ENCODE measurements around the gene HLA-G. TPM values are rescaled to one million over a fixed set of nuclear protein-coding genes. Genes with fewer than 3 reads are reported as not detected.

The HLA-G gene
- total RNA-seq, 1 experiment from 2014 or later = not detected

DNA sequence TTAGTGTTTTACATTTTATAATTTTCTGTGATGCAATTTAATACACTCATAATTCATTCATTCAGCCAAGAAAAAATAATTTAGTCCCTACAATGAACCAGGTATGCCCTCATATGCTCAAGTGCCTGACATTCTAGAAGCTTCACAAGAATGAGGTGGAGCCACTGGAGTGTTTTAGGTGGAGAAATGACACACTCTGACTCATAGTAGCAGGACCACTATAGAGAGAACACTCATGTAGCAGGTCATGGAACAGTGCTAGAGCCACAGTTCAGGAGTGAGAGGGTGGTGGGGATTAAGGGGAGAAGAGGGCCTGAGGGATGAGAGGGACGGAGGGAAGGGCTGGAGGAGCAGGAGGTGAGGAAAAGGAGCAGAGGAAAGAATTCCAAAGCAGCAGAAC is 1.4 kb upstream of the HLA-G start:
- Histone ChIP-seq H3K36me3 (ENCODE audit: control insufficient read depth in 1 of 2, insufficient read depth in 2 of 2, low read length in 2 of 2) (no peaks in the 10 kb centered on the region), H3K9me3 (ENCODE audit: control insufficient read depth in 1 of 2, insufficient read depth in 1 of 2, low read depth in 1 of 2, low read length in 2 of 2) (no peaks in the 10 kb centered on the region), H3K27me3 (ENCODE audit: insufficient read depth, low read length) (no peaks in the 10 kb centered on the region), H3K4me1 (ENCODE audit: control insufficient read depth in 1 of 2, insufficient read depth in 2 of 2, low read length in 2 of 2) (peaks cover 2 to 14% of the 10 kb centered on the region in 2 experiments; a peak in 2 of 4 replicates), H3K9ac (ENCODE audit: low read length) (no peak overlapping the region), H2AFZ (ENCODE audit: low read depth, low read length, poor library complexity, severe bottlenecking) (no peak overlapping the region), H3K27ac (ENCODE audit: low read depth, low read length) (no peak overlapping the region), H3K4me2 (ENCODE audit: low read length) (peak overlapping the region; percentile 20), H3K79me2 (ENCODE audit: insufficient read depth, low read length) (no peaks in the 10 kb centered on the region), H3K9me2 (ENCODE audit: insufficient read depth) (no peaks in the 10 kb centered on the region), H4K20me1 (ENCODE audit: insufficient read depth) (no peaks in the 10 kb centered on the region), H3K4me3 (replicated peaks in 1 of 2; ENCODE audit: low read depth in 1 of 2, low read length in 2 of 2) (no peak overlapping the region)
- intact Hi-C loops (cut with micrococcal nuclease) = no loop called here
- CTCF ChIA-PET = interaction anchor here (0.5 to 1.5 kb wide), 3 partner anchors 8 to 173 kb away, joined by 3 to 4 read pairs (median 3); no protein-coding TSS in a partner anchor
- POLR2A ChIA-PET = no interaction called here
- RAD21 ChIA-PET (ENCODE audit: low non-redundant PET in 1 of 2, low total read pairs in 2 of 2, uncharacterized antibody in 2 of 2, unreplicated experiment in 2 of 2) = no interaction called here
- TF ChIP-seq SRF (IDR thresholded peaks at IDR 0.05; ENCODE audit: low read depth) (no peak; the same call in 1 of the 2 replicates), MAX (IDR thresholded peaks at IDR 0.05) (peak; percentile 47; the same call in 1 of the 2 replicates), FOSL1 (IDR thresholded peaks at IDR 0.05; ENCODE audit: low read depth) (peak; percentile 80), EGR1 (IDR thresholded peaks at IDR 0.05; ENCODE audit: low read depth) (no peak), JUND (IDR thresholded peaks at IDR 0.05) (peak; percentile 48), SP1 (IDR thresholded peaks at IDR 0.05; ENCODE audit: low read depth) (0 out of 2 replicates have a peak, but pooled peaks have one; percentile 23), CBX3 (IDR thresholded peaks at IDR 0.05; ENCODE audit: low read depth) (0 out of 2 replicates have a peak, but pooled peaks have one; percentile 26)
- DNase-seq (ENCODE audit: low read depth, low spot score) (no peak), ATAC-seq (peak; percentile 69)
- BruUV-seq (replicated peaks) = no TSS peak

DNA sequence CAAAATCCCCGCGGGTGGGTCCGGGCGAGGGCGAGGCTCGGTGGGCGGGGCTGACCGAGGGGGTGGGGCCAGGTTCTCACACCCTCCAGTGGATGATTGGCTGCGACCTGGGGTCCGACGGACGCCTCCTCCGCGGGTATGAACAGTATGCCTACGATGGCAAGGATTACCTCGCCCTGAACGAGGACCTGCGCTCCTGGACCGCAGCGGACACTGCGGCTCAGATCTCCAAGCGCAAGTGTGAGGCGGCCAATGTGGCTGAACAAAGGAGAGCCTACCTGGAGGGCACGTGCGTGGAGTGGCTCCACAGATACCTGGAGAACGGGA is 809 bp downstream of the HLA-G start:
- Histone ChIP-seq H3K27me3 (ENCODE audit: insufficient read depth, low read length) (no peaks in the 10 kb centered on the region), H3K9me3 (ENCODE audit: control insufficient read depth in 1 of 2, insufficient read depth in 1 of 2, low read depth in 1 of 2, low read length in 2 of 2) (no peaks in the 10 kb centered on the region), H3K9me2 (ENCODE audit: insufficient read depth) (no peaks in the 10 kb centered on the region), H3K4me2 (ENCODE audit: low read length) (no peak overlapping the region), H3K36me3 (ENCODE audit: control insufficient read depth in 1 of 2, insufficient read depth in 2 of 2, low read length in 2 of 2) (no peaks in the 10 kb centered on the region), H4K20me1 (ENCODE audit: insufficient read depth) (no peaks in the 10 kb centered on the region), H3K79me2 (ENCODE audit: insufficient read depth, low read length) (no peaks in the 10 kb centered on the region), H3K4me1 (ENCODE audit: control insufficient read depth in 1 of 2, insufficient read depth in 2 of 2, low read length in 2 of 2) (peaks cover 2 to 14% of the 10 kb centered on the region in 2 experiments; a peak in 2 of 4 replicates), H2AFZ (ENCODE audit: low read depth, low read length, poor library complexity, severe bottlenecking) (no peak overlapping the region), H3K4me3 (replicated peaks in 1 of 2; ENCODE audit: low read depth in 1 of 2, low read length in 2 of 2) (no peak overlapping the region), H3K27ac (ENCODE audit: low read depth, low read length) (no peak overlapping the region), H3K9ac (ENCODE audit: low read length) (no peak overlapping the region)
- POLR2A ChIA-PET = no interaction called here
- DNase-seq (ENCODE audit: low read depth, low spot score) (no peak), ATAC-seq (no peak)
- intact Hi-C loops (cut with micrococcal nuclease) = no loop called here
- RAD21 ChIA-PET (ENCODE audit: low non-redundant PET in 1 of 2, low total read pairs in 2 of 2, uncharacterized antibody in 2 of 2, unreplicated experiment in 2 of 2) = no interaction called here
- CTCF ChIA-PET = no interaction called here
- no TSS peak for BruUV-seq (replicated peaks)
- TF ChIP-seq EZH2phosphoT487 (IDR thresholded peaks at IDR 0.05; ENCODE audit: borderline replicate concordance) (no peak), YY1 (IDR thresholded peaks at IDR 0.05; ENCODE audit: extremely low read depth, insufficient replicate concordance, low read depth, low read length) (no peak), SIN3A (IDR thresholded peaks at IDR 0.05; ENCODE audit: low read depth) (no peak), TCF7L2 (IDR thresholded peaks at IDR 0.05; ENCODE audit: borderline replicate concordance, extremely low read depth, insufficient read depth, insufficient read length) (no peak), REST (IDR thresholded peaks at IDR 0.05; ENCODE audit: low read depth) (no peak), CEBPB (IDR thresholded peaks at IDR 0.05; ENCODE audit: low read depth) (no peak), ZFX (IDR thresholded peaks at IDR 0.05) (no peak), POLR2A (IDR thresholded peaks at IDR 0.05; ENCODE audit: borderline replicate concordance, extremely low read depth, insufficient read depth, insufficient read length) (no peak)
- TF ChIP-seq, protein P1, sequence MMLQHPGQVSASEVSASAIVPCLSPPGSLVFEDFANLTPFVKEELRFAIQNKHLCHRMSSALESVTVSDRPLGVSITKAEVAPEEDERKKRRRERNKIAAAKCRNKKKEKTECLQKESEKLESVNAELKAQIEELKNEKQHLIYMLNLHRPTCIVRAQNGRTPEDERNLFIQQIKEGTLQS (IDR thresholded peaks at IDR 0.05) = no peak
- TF ChIP-seq, protein P2, sequence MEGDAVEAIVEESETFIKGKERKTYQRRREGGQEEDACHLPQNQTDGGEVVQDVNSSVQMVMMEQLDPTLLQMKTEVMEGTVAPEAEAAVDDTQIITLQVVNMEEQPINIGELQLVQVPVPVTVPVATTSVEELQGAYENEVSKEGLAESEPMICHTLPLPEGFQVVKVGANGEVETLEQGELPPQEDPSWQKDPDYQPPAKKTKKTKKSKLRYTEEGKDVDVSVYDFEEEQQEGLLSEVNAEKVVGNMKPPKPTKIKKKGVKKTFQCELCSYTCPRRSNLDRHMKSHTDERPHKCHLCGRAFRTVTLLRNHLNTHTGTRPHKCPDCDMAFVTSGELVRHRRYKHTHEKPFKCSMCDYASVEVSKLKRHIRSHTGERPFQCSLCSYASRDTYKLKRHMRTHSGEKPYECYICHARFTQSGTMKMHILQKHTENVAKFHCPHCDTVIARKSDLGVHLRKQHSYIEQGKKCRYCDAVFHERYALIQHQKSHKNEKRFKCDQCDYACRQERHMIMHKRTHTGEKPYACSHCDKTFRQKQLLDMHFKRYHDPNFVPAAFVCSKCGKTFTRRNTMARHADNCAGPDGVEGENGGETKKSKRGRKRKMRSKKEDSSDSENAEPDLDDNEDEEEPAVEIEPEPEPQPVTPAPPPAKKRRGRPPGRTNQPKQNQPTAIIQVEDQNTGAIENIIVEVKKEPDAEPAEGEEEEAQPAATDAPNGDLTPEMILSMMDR (IDR thresholded peaks at IDR 0.05 in 2 of 3, conservative IDR thresholded peaks at IDR 0.05 in 1 of 3; ENCODE audit: borderline replicate concordance in 1 of 3, insufficient read depth in 1 of 3, low read depth in 2 of 3, low read length in 2 of 3) = no peak

All from HCT116 (cell line).